OCI-LY1 (cell line): ENCODE data around the gene TRDMT1.

Experiments used
- H2AFZ ChIP-seq: fragments of 200-600 bp; sonication (generic), shearing (Covaris generic); 2 replicates; pipeline ENCODE4 v1.6.0; 2014; ENCODE audit warnings: antibody characterized with exemption, mild to moderate bottlenecking, low read length
- H3F3A ChIP-seq: fragments of 200-600 bp; sonication (generic), shearing (Covaris generic); 2 replicates; pipeline ENCODE4 v1.6.0; 2014; ENCODE audit warnings: mild to moderate bottlenecking, antibody characterized with exemption, low read length, moderate library complexity; ENCODE audit not compliant: insufficient read depth
- H3K27ac ChIP-seq: fragments of 200-600 bp; sonication (generic); 2 replicates; pipeline ENCODE4 v1.5.1; 2014; ENCODE audit warnings: low read length, mixed run types, mild to moderate bottlenecking, low read depth; ENCODE audit not compliant: poor library complexity, severe bottlenecking
- H3K27me3 ChIP-seq: fragments of 200-600 bp; sonication (generic); 2 replicates; pipeline ENCODE4 v1.6.0; 2014; ENCODE audit warnings: antibody characterized with exemption, mild to moderate bottlenecking, low read length, moderate library complexity; ENCODE audit not compliant: insufficient read depth
- H3K36me3 ChIP-seq: fragments of 200-600 bp; sonication (generic); 2 replicates; pipeline ENCODE4 v1.6.1; 2014; ENCODE audit warnings: mild to moderate bottlenecking, antibody characterized with exemption, low read length, moderate library complexity, mixed read lengths; ENCODE audit not compliant: insufficient read depth
- H3K4me1 ChIP-seq: fragments of 200-600 bp; sonication (generic); 2 replicates; pipeline ENCODE4 v1.5.1; 2014; ENCODE audit warnings: mild to moderate bottlenecking, low read length, moderate library complexity; ENCODE audit not compliant: insufficient read depth, severe bottlenecking
- H3K4me2 ChIP-seq: fragments of 200-600 bp; sonication (generic), shearing (Covaris generic); 2 replicates; pipeline ENCODE4 v1.6.1; 2014; ENCODE audit warnings: low read length
- H3K4me3 ChIP-seq: fragments of 200-600 bp; sonication (generic); 2 replicates; pipeline ENCODE4 v1.5.1; 2014; ENCODE audit warnings: low read length, low read depth, mild to moderate bottlenecking, mixed read lengths; ENCODE audit not compliant: poor library complexity, severe bottlenecking
- H3K79me2 ChIP-seq: fragments of 200-600 bp; shearing (Covaris generic); 2 replicates; pipeline ENCODE4 v1.6.1; 2016; ENCODE audit warnings: mixed run types, low read length, mixed read lengths; ENCODE audit not compliant: insufficient read depth
- H3K9ac ChIP-seq: fragments of 200-600 bp; sonication (generic), shearing (Covaris generic); 2 replicates; pipeline ENCODE4 v1.6.1; 2014; ENCODE audit warnings: mild to moderate bottlenecking, low read length, mixed read lengths
- H3K9me2 ChIP-seq: fragments of 200-600 bp; sonication (generic), shearing (Covaris generic); 2 replicates; pipeline ENCODE4 v1.6.1; 2014; ENCODE audit warnings: low read depth, mild to moderate bottlenecking, low read length, mixed read lengths
- H3K9me3 ChIP-seq: fragments of 200-600 bp; shearing (Covaris generic); 2 replicates; pipeline ENCODE4 v1.6.1; 2014; ENCODE audit warnings: low read length, mixed read lengths
- H4K20me1 ChIP-seq: fragments of 200-600 bp; sonication (generic), shearing (Covaris generic); 2 replicates; pipeline ENCODE4 v1.6.0; 2016; ENCODE audit warnings: mild to moderate bottlenecking, low read length; ENCODE audit not compliant: insufficient read depth
- EZH2 ChIP-seq: fragments of 200-600 bp; sonication (generic), shearing (Covaris generic); IDR thresholded peaks from 2 replicates; pipeline ENCODE4 v1.8.0; 2017; ENCODE audit warnings: borderline replicate concordance, mixed run types, mild to moderate bottlenecking, antibody characterized with exemption, low read length, moderate library complexity, mixed read lengths
- TF ChIP-seq, protein P1 (sequence below): fragments of 200-600 bp; sonication (generic), shearing (Covaris generic); IDR thresholded peaks from 2 replicates; pipeline ENCODE4 v1.5.1; 2017; ENCODE audit warnings: mild to moderate bottlenecking, antibody characterized with exemption, low read length, moderate library complexity, mixed read lengths

TRDMT1 gene

DNA sequence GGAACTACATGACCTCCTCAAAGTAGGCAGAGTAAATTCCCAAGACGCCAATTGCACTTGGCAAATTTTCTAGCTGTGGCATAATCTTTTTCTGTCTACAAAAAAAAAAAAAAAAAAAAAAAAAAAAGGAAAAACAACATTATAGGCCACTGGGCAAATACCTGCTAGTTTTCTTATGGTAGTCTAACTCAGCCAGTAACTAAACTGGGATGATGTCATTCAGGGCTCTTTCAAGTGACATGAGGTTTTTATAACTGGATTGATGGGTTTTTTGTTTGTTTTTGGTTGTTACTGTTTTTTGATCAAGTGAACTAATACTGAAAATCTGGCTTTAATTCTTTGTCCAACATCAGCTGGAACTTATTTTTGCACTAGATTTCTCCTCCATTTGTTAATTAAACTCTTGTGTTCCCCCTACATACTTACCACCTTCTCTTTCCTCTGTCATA, 19.2 kb upstream of the TRDMT1 start:
- no peaks in the 10 kb centered on the region for H3K4me1 ChIP-seq
- no peaks in the 10 kb centered on the region for H3K79me2 ChIP-seq
- no peak overlapping the region for H3K4me3 ChIP-seq
- no peak overlapping the region for H3K9ac ChIP-seq
- H3K9me3 ChIP-seq = no peaks in the 10 kb centered on the region
- no peaks in the 10 kb centered on the region for H3K27me3 ChIP-seq
- H3K27ac ChIP-seq = no peak overlapping the region
- H3K9me2 ChIP-seq = no peaks in the 10 kb centered on the region
- H3K36me3 ChIP-seq = no peaks in the 10 kb centered on the region
- no peaks in the 10 kb centered on the region for H4K20me1 ChIP-seq
- no peak for TF ChIP-seq EZH2
- TF ChIP-seq, protein P1, sequence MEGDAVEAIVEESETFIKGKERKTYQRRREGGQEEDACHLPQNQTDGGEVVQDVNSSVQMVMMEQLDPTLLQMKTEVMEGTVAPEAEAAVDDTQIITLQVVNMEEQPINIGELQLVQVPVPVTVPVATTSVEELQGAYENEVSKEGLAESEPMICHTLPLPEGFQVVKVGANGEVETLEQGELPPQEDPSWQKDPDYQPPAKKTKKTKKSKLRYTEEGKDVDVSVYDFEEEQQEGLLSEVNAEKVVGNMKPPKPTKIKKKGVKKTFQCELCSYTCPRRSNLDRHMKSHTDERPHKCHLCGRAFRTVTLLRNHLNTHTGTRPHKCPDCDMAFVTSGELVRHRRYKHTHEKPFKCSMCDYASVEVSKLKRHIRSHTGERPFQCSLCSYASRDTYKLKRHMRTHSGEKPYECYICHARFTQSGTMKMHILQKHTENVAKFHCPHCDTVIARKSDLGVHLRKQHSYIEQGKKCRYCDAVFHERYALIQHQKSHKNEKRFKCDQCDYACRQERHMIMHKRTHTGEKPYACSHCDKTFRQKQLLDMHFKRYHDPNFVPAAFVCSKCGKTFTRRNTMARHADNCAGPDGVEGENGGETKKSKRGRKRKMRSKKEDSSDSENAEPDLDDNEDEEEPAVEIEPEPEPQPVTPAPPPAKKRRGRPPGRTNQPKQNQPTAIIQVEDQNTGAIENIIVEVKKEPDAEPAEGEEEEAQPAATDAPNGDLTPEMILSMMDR = no peak
- no peaks in the 10 kb centered on the region for H3F3A ChIP-seq
- H2AFZ ChIP-seq = no peak overlapping the region
- H3K4me2 ChIP-seq = no peak overlapping the region

- H3K79me2 ChIP-seq = no peaks in the 10 kb centered on the region
- H4K20me1 ChIP-seq = no peaks in the 10 kb centered on the region
- H3K36me3 ChIP-seq = no peaks in the 10 kb centered on the region
- no peaks in the 10 kb centered on the region for H3F3A ChIP-seq
- H3K4me3 ChIP-seq = no peak overlapping the region
- H3K27me3 ChIP-seq = no peaks in the 10 kb centered on the region
- no peak for TF ChIP-seq EZH2
- TF ChIP-seq, protein P1 = no peak
- no peaks in the 10 kb centered on the region for H3K9me3 ChIP-seq
- no peak overlapping the region for H3K27ac ChIP-seq
- H2AFZ ChIP-seq = no peak overlapping the region
- H3K9ac ChIP-seq = no peak overlapping the region
- no peaks in the 10 kb centered on the region for H3K9me2 ChIP-seq
- no peak overlapping the region for H3K4me2 ChIP-seq
- H3K4me1 ChIP-seq = no peaks in the 10 kb centered on the region
Measured at GRCh38 chr10:17219024-17219423, 17.6 kb upstream of the TRDMT1 start.

DNA sequence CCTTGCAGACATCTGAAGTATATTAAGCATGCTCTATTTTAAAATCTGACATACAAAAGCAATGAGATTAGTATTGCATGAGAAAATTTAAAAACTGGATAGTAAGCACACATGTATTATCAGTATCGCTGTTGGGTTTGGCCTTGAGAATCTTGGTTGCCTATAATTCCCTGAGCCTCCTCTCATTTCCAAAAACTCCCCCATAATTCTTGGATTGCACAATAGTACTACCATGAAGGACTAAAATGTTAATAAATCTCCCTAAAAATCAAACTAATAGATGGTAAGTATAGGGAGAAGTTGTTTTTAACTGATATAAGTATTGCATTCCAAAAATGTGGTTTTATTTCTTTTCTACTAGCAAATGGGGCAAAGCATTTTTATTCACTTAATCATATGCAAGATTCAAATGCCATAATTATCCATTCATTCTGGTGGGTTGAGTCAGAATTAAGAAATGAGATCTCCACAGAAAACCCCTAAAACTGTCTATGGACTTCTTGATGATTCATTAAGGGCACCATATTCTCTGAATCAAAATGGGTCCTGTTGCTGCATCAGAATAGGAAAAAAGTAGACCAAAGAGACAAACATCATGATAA, 16.3 kb upstream of the TRDMT1 start:
- Histone ChIP-seq H2AFZ (no peak overlapping the region), H3K4me2 (no peak overlapping the region), H3K4me1 (no peaks in the 10 kb centered on the region), H4K20me1 (no peaks in the 10 kb centered on the region), H3K36me3 (no peaks in the 10 kb centered on the region), H3K9me3 (no peaks in the 10 kb centered on the region), H3K27ac (no peak overlapping the region), H3K79me2 (no peaks in the 10 kb centered on the region), H3K9me2 (no peaks in the 10 kb centered on the region), H3F3A (no peaks in the 10 kb centered on the region), H3K4me3 (no peak overlapping the region), H3K27me3 (no peaks in the 10 kb centered on the region), H3K9ac (no peak overlapping the region)
- TF ChIP-seq, protein P1 = no peak
- no peak for TF ChIP-seq EZH2
